ENCODE data around the gene ENKD1. TPM values are rescaled to one million over a fixed set of nuclear protein-coding genes. Genes with fewer than 3 reads are reported as not detected.

Gene ENKD1
- total and polyA plus RNA-seq, 2 of the 13 experiments (the other 11 are each of a cell fraction or from before 2014, with no cell fraction given), result 10.8 to 20.8 TPM

DNA sequence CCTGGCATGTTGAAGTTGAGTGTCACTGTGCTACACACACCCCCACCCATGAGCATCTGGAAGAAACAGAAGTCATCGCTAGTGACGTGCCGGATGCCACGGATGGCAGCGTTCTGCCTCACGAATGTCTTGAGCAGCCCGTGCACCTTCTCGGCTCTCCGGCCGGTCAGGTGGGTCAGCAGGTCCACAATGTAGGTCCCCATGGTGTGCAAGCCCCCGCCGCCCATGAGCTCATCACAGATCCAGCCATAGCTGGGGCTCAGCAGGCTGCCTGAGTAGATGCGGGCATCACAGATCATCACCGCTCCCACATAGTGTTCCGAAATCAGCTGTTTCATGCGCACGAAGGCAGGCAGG lies 9.0 kb upstream of the ENKD1 start (continued):
- no peak for TF ChIP-seq ZNF318 (CRISPR knock-in tag; IDR thresholded peaks at IDR 0.05)
- no peak for TF ChIP-seq CENPBD1 (CRISPR knock-in tag; IDR thresholded peaks at IDR 0.05; ENCODE audit: borderline replicate concordance, low read depth)

Measured in HepG2 (cell line).